ENCODE measurements around the gene PRPF6. TPM values are rescaled to one million over a fixed set of nuclear protein-coding genes. Genes with fewer than 3 reads are reported as not detected.

PRPF6 gene
- total and polyA plus RNA-seq, 2 of the 13 experiments (the other 11 are each of a cell fraction or from before 2014, with no cell fraction given) = 63.7 to 101 TPM

- TF ChIP-seq SNAPC4 (CRISPR knock-in tag; IDR thresholded peaks at IDR 0.05) (no peak), SOX6 (IDR thresholded peaks at IDR 0.05) (no peak), SOX6 (CRISPR knock-in tag; IDR thresholded peaks at IDR 0.05) (peak; percentile 40), ZNF543 (CRISPR knock-in tag; IDR thresholded peaks at IDR 0.05) (no peak), ZNF296 (CRISPR knock-in tag; conservative IDR thresholded peaks at IDR 0.05) (no peak), NR3C1 (CRISPR knock-in tag; IDR thresholded peaks at IDR 0.05) (no peak), SNAPC5 (CRISPR knock-in tag; IDR thresholded peaks at IDR 0.05; ENCODE audit: borderline replicate concordance) (no peak), YEATS2 (CRISPR knock-in tag; IDR thresholded peaks at IDR 0.05; ENCODE audit: borderline replicate concordance) (no peak), IKZF5 (CRISPR knock-in tag; IDR thresholded peaks at IDR 0.05) (peak; percentile 23; the same call in 1 of the 2 replicates), IRF9 (CRISPR knock-in tag; IDR thresholded peaks at IDR 0.05; ENCODE audit: borderline replicate concordance) (no peak; the same call in 1 of the 2 replicates), BHLHE40 (IDR thresholded peaks at IDR 0.05; ENCODE audit: low read length) (no peak), TGIF2 (CRISPR knock-in tag; IDR thresholded peaks at IDR 0.05) (no peak), EHMT2 (IDR thresholded peaks at IDR 0.05; ENCODE audit: borderline replicate concordance, low read depth, low read length) (no peak), ZKSCAN5 (CRISPR knock-in tag; IDR thresholded peaks at IDR 0.05) (no peak), SNAPC2 (CRISPR knock-in tag; IDR thresholded peaks at IDR 0.05) (no peak), PHF5A (CRISPR knock-in tag; IDR thresholded peaks at IDR 0.05; ENCODE audit: low read depth, unreplicated experiment) (no peak), SIN3A (IDR thresholded peaks at IDR 0.05; ENCODE audit: borderline replicate concordance, low read depth, low read length) (no peak), ZBTB46 (CRISPR knock-in tag; IDR thresholded peaks at IDR 0.05; ENCODE audit: borderline replicate concordance) (no peak), SETDB1 (CRISPR knock-in tag; IDR thresholded peaks at IDR 0.05; ENCODE audit: borderline replicate concordance) (no peak), EEA1 (CRISPR knock-in tag; IDR thresholded peaks at IDR 0.05; ENCODE audit: borderline replicate concordance) (no peak; the same call in 1 of the 2 replicates), MZF1 (CRISPR knock-in tag; IDR thresholded peaks at IDR 0.05; ENCODE audit: borderline replicate concordance) (no peak)
Observed at GRCh38 chr20:64065974-64066343, 85.0 kb downstream of the PRPF6 start (continued).

Measured in HepG2 (cell line).